ENCODE data around the gene RYR1.

DNA sequence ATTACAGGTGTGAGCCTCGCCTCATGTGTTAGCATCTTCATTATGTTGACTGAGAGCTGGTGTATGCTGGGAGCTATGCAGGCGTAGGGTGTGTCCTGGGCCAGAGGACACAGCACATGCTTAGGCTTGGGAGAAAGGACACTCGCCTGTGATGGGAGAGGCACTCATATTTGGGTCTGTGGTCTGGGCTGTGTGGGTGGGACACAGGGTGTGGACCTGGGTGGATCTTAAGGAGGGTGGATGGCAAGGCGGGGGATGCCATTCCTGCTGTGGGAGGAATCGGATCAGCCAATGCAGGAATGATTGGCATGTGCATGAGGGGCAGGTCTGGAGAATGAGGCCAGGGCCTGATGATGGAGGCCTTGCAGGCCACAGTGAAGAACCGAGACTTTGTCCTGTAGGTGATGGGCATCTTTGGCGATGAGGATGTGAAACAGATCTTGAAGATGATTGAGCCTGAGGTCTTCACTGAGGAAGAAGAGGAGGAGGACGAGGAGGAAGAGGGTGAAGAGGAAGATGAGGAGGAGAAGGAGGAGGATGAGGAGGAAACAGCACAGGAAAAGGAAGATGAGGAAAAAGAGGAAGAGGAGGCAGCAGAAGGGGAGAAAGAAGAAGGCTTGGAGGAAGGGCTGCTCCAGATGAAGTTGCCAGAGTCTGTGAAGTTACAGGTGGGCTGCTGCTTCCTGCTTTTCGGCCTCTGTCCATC, 55.4 kb downstream of the RYR1 start:
- TF ChIP-seq TCF7 (IDR thresholded peaks at IDR 0.05; ENCODE audit: borderline replicate concordance) (no peak), RB1 (IDR thresholded peaks at IDR 0.05; ENCODE audit: borderline replicate concordance) (no peak), POLR2AphosphoS5 (IDR thresholded peaks at IDR 0.05; ENCODE audit: low read length) (no peak), SUZ12 (IDR thresholded peaks at IDR 0.05; ENCODE audit: unreplicated experiment) (no peak), TAF1 (IDR thresholded peaks at IDR 0.05; ENCODE audit: borderline replicate concordance, low read depth, low read length) (no peak), ZZZ3 (IDR thresholded peaks at IDR 0.05; ENCODE audit: control insufficient read depth, insufficient read length, low read depth) (no peak), POLR2A (IDR thresholded peaks at IDR 0.05; ENCODE audit: low read depth, low read length) (no peak), PML (IDR thresholded peaks at IDR 0.05; ENCODE audit: low read length) (no peak)
- TF ChIP-seq, protein P1, sequence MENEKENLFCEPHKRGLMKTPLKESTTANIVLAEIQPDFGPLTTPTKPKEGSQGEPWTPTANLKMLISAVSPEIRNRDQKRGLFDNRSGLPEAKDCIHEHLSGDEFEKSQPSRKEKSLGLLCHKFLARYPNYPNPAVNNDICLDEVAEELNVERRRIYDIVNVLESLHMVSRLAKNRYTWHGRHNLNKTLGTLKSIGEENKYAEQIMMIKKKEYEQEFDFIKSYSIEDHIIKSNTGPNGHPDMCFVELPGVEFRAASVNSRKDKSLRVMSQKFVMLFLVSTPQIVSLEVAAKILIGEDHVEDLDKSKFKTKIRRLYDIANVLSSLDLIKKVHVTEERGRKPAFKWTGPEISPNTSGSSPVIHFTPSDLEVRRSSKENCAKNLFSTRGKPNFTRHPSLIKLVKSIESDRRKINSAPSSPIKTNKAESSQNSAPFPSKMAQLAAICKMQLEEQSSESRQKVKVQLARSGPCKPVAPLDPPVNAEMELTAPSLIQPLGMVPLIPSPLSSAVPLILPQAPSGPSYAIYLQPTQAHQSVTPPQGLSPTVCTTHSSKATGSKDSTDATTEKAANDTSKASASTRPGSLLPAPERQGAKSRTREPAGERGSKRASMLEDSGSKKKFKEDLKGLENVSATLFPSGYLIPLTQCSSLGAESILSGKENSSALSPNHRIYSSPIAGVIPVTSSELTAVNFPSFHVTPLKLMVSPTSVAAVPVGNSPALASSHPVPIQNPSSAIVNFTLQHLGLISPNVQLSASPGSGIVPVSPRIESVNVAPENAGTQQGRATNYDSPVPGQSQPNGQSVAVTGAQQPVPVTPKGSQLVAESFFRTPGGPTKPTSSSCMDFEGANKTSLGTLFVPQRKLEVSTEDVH (IDR thresholded peaks at IDR 0.05; ENCODE audit: low read depth, partially characterized antibody): no peak
- TF ChIP-seq, protein P2, sequence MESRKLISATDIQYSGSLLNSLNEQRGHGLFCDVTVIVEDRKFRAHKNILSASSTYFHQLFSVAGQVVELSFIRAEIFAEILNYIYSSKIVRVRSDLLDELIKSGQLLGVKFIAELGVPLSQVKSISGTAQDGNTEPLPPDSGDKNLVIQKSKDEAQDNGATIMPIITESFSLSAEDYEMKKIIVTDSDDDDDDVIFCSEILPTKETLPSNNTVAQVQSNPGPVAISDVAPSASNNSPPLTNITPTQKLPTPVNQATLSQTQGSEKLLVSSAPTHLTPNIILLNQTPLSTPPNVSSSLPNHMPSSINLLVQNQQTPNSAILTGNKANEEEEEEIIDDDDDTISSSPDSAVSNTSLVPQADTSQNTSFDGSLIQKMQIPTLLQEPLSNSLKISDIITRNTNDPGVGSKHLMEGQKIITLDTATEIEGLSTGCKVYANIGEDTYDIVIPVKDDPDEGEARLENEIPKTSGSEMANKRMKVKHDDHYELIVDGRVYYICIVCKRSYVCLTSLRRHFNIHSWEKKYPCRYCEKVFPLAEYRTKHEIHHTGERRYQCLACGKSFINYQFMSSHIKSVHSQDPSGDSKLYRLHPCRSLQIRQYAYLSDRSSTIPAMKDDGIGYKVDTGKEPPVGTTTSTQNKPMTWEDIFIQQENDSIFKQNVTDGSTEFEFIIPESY (IDR thresholded peaks at IDR 0.05): no peak
- TF ChIP-seq, protein P3, sequence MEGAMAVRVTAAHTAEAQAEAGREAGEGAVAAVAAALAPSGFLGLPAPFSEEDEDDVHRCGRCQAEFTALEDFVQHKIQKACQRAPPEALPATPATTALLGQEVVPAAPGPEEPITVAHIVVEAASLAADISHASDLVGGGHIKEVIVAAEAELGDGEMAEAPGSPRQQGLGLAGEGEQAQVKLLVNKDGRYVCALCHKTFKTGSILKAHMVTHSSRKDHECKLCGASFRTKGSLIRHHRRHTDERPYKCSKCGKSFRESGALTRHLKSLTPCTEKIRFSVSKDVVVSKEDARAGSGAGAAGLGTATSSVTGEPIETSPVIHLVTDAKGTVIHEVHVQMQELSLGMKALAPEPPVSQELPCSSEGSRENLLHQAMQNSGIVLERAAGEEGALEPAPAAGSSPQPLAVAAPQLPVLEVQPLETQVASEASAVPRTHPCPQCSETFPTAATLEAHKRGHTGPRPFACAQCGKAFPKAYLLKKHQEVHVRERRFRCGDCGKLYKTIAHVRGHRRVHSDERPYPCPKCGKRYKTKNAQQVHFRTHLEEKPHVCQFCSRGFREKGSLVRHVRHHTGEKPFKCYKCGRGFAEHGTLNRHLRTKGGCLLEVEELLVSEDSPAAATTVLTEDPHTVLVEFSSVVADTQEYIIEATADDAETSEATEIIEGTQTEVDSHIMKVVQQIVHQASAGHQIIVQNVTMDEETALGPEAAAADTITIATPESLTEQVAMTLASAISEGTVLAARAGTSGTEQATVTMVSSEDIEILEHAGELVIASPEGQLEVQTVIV (IDR thresholded peaks at IDR 0.05; ENCODE audit: borderline replicate concordance, partially characterized antibody): no peak
- TF ChIP-seq, protein P4, sequence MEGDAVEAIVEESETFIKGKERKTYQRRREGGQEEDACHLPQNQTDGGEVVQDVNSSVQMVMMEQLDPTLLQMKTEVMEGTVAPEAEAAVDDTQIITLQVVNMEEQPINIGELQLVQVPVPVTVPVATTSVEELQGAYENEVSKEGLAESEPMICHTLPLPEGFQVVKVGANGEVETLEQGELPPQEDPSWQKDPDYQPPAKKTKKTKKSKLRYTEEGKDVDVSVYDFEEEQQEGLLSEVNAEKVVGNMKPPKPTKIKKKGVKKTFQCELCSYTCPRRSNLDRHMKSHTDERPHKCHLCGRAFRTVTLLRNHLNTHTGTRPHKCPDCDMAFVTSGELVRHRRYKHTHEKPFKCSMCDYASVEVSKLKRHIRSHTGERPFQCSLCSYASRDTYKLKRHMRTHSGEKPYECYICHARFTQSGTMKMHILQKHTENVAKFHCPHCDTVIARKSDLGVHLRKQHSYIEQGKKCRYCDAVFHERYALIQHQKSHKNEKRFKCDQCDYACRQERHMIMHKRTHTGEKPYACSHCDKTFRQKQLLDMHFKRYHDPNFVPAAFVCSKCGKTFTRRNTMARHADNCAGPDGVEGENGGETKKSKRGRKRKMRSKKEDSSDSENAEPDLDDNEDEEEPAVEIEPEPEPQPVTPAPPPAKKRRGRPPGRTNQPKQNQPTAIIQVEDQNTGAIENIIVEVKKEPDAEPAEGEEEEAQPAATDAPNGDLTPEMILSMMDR (IDR thresholded peaks at IDR 0.05 in 2 of 3, conservative IDR thresholded peaks at IDR 0.05 in 1 of 3; ENCODE audit: control insufficient read depth in 2 of 3, extremely low read depth in 1 of 3, insufficient read depth in 1 of 3, low read depth in 3 of 3, low read length in 3 of 3): no peak
- TF ChIP-seq, protein P5, sequence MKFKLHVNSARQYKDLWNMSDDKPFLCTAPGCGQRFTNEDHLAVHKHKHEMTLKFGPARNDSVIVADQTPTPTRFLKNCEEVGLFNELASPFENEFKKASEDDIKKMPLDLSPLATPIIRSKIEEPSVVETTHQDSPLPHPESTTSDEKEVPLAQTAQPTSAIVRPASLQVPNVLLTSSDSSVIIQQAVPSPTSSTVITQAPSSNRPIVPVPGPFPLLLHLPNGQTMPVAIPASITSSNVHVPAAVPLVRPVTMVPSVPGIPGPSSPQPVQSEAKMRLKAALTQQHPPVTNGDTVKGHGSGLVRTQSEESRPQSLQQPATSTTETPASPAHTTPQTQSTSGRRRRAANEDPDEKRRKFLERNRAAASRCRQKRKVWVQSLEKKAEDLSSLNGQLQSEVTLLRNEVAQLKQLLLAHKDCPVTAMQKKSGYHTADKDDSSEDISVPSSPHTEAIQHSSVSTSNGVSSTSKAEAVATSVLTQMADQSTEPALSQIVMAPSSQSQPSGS (IDR thresholded peaks at IDR 0.05; ENCODE audit: low read length): no peak
